B cell (primary cell): ENCODE measurements around the gene CENPX. TPM values are rescaled to one million over a fixed set of nuclear protein-coding genes. Genes with fewer than 3 reads are reported as not detected.
A peak's percentile ranks its signal among the peaks of the same experiment; 100 is the strongest.

ENCODE experiments used
- ATAC-seq: fragments of 200-7000 bp; cut with Tn5 transposase; one replicate; pipeline ENCODE4 v1.10.0; 2021; ENCODE audit warnings: low read depth, mild to moderate bottlenecking, moderate number of reproducible peaks, moderate library complexity
- CTCF ChIA-PET: fragments of 350-600 bp; sonication (Branson Sonifier 250); formaldehyde crosslinking; loops from one replicate; lab custom pipeline; 2021; ENCODE audit warnings: antibody characterized with exemption, inconsistent platforms; lab: Charles Lee
- POLR2A ChIA-PET: fragments of 350-600 bp; sonication (Branson Sonifier 250); formaldehyde crosslinking; loops from one replicate; lab custom pipeline; 2021; ENCODE audit warnings: antibody characterized with exemption; lab: Charles Lee
- DNase-seq: peaks from one replicate; pipeline ENCODE4 v3.0.0; 2013
- H2AFZ ChIP-seq: 2 replicates; pipeline ENCODE4 v1.6.1; 2012; ENCODE audit warnings: mild to moderate bottlenecking, low read depth, low read length; ENCODE audit not compliant: insufficient read depth, poor library complexity, severe bottlenecking
- H3K27ac ChIP-seq, 2 donors: 1 replicate in 1 of 2; 2 replicates in 1 of 2; pipeline ENCODE4 v1.5.1; 2012 to 2013; ENCODE audit warnings: low read length in 2 of 2, mild to moderate bottlenecking in 2 of 2, moderate library complexity in 1 of 2
- H3K27me3 ChIP-seq, 4 experiments: fragments of 200-600 bp in 1 of 4; sonication (generic) in 1 of 4; replicated peaks in 1 of 4; 1 replicate in 2 of 4; 2 replicates in 2 of 4; pipeline versions ENCODE4 v1.6.1 to v1.7.0; 2013 to 2016; ENCODE audit warnings: low read length in 3 of 4, mild to moderate bottlenecking in 2 of 4, mixed read lengths in 1 of 4, moderate library complexity in 1 of 4; ENCODE audit not compliant: insufficient read depth in 4 of 4, control insufficient read depth in 3 of 4; ENCODE audit errors: control extremely low read depth in 1 of 4
- H3K36me3 ChIP-seq, 2 experiments: replicated peaks in 1 of 2; 1 replicate in 1 of 2; 2 replicates in 1 of 2; pipeline versions ENCODE4 v1.6.1 to v1.7.1; 2013; ENCODE audit warnings: low read length in 1 of 2; ENCODE audit not compliant: insufficient read depth in 2 of 2, control insufficient read depth in 1 of 2; ENCODE audit errors: control extremely low read depth in 1 of 2, extremely low read depth in 1 of 2
- H3K4me1 ChIP-seq, 2 donors: fragments of 200-600 bp in 1 of 2; sonication (generic) in 1 of 2; 1 replicate in 1 of 2; 2 replicates in 1 of 2; pipeline versions ENCODE4 v1.5.1 to v1.6.1; 2013 to 2017; ENCODE audit warnings: low read length in 2 of 2; ENCODE audit not compliant: control insufficient read depth in 2 of 2, insufficient read depth in 2 of 2
- H3K4me2 ChIP-seq: replicated peaks from 2 replicates; pipeline ENCODE3; 2012; ENCODE audit warnings: mild to moderate bottlenecking, low read depth, low read length; ENCODE audit not compliant: poor library complexity, severe bottlenecking
- H3K4me3 ChIP-seq, 5 experiments: fragments of 200-600 bp in 1 of 5; sonication (generic) in 1 of 5; 1 replicate in 3 of 5; 2 replicates in 2 of 5; pipeline versions ENCODE4 v1.5.1 to v1.7.0; 2011 to 2016; ENCODE audit warnings: low read length in 4 of 5, mild to moderate bottlenecking in 4 of 5, low read depth in 2 of 5, control low read depth in 1 of 5, moderate library complexity in 1 of 5; ENCODE audit not compliant: insufficient read depth in 1 of 5; ENCODE audit errors: control extremely low read depth in 1 of 5, extremely low read depth in 1 of 5
- H3K79me2 ChIP-seq: fragments of 200-600 bp; sonication (generic); one replicate; pipeline ENCODE4 v1.6.0; 2016; ENCODE audit warnings: low read length; ENCODE audit not compliant: control insufficient read depth, insufficient read depth
- H3K9ac ChIP-seq: fragments of 200-600 bp; sonication (generic); 2 replicates; pipeline ENCODE4 v1.6.1; 2017; ENCODE audit warnings: mild to moderate bottlenecking, low read length, moderate library complexity
- H3K9me3 ChIP-seq, 3 donors: one replicate each; pipeline versions ENCODE4 v1.6.1 to v1.7.1; 2013; ENCODE audit warnings: low read length in 2 of 3; ENCODE audit not compliant: control insufficient read depth in 2 of 3, insufficient read depth in 1 of 3; ENCODE audit errors: control extremely low read depth in 1 of 3
- H4K20me1 ChIP-seq: 2 replicates; pipeline ENCODE4 v1.6.0; 2012; ENCODE audit warnings: mild to moderate bottlenecking, low read length; ENCODE audit not compliant: insufficient read depth, control insufficient read depth, poor library complexity, severe bottlenecking
- H3K27ac Mint-ChIP-seq: one replicate; pipeline ENCODE4 v1.8.0; 2021; ENCODE audit warnings: mixed read lengths
- H3K27me3 Mint-ChIP-seq: one replicate; pipeline ENCODE4 v1.8.0; 2021; ENCODE audit warnings: mixed read lengths
- H3K4me1 Mint-ChIP-seq: one replicate; pipeline ENCODE4 v1.8.0; 2021; ENCODE audit warnings: mixed read lengths
- H3K4me3 Mint-ChIP-seq: one replicate; pipeline ENCODE4 v1.8.0; 2021; ENCODE audit warnings: mixed read lengths
- H3K9me3 Mint-ChIP-seq: one replicate; pipeline ENCODE4 v1.8.0; 2022; ENCODE audit warnings: mixed read lengths; ENCODE audit not compliant: insufficient read depth
- EZH2 ChIP-seq: IDR thresholded peaks from 2 replicates; pipeline ENCODE4 v1.6.1; 2012; ENCODE audit warnings: borderline replicate concordance, low read depth, mild to moderate bottlenecking, moderate library complexity, low read length; ENCODE audit not compliant: insufficient read depth, poor library complexity, severe bottlenecking
- WGBS: methylation state at CpG from one replicate; pipeline ENCODE4 v1.1.5; 2013; ENCODE audit warnings: missing lambda C conversion rate; ENCODE audit not compliant: insufficient coverage; 5-methylcytosine and 5-hydroxymethylcytosine counted together
- intact Hi-C: fragments of 100-400 bp; cut with micrococcal nuclease; formaldehyde crosslinking; loops from one replicate; pipeline ENCODE4 v1.10.0; 2022
- polyA plus RNA-seq: library from polyadenylated mRNA; depleted of rRNA; stranded (reverse); fragments of >200 nt; gene quantifications from 2 replicates; pipeline ENCODE4 v1.2.3, GENCODE V29; 2012
- total RNA-seq, 2 donors: library from RNA; stranded (reverse); fragments of 120-200 nt in 1 of 2; gene quantifications; 1 replicate in 1 of 2; 2 replicates in 1 of 2; pipeline versions ENCODE4 v1.2.3 to v1.2.4, GENCODE V29; 2013 to 2022
- TF ChIP-seq, protein P1 (sequence below): fragments of 200-600 bp; IDR thresholded peaks from one replicate; pipeline ENCODE4 v1.8.0; 2022; ENCODE audit warnings: antibody characterized with exemption, mild to moderate bottlenecking

The CENPX gene
- total and polyA plus RNA-seq, 2 donors (not counting 1 experiment from before 2014, with no cell fraction given), result 37.0 to 40.1 TPM

DNA sequence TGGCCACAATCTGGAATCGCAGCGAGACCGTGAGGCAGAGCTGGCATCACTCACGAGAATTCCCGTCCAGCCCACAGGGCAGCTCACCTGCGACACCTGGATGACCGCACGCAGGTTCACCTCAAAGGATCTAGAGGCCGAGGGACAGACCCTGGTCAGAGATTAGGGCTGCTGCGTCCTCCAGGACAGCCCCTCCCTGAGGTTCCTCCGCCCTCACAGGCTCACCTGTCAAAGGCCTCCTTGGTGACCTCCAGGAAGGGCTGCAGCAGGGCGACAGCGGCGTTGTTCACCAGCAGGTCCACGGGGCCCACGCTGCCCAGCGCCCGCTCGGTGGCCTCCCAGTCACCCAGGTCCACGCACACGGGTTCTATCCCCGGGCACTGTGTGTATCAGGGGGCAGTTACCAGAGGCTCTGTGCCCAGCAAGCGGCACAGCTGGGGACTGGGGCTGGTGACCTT lies 14.0 kb upstream of the CENPX start:
- Histone ChIP-seq H3K9ac (peak overlapping the region; percentile 72), H3K4me1 (peaks cover 22 to 25% of the 10 kb centered on the region in 2 donors), H2AFZ (peak overlapping the region; percentile 73), H4K20me1 (peaks cover 25% of the 10 kb centered on the region), H3K9me3 (peaks cover 0 to 2% (median 0%) of the 10 kb centered on the region in 3 donors), H3K4me3 (peak overlapping the region; percentile 34 to 76 (median 72)), H3K4me2 (peak overlapping the region; percentile 100), H3K27ac (peak overlapping the region; percentile 44 to 84), H3K27me3 (peaks cover 0 to 9% (median 3%) of the 10 kb centered on the region in 4 experiments), H3K79me2 (peaks cover 14% of the 10 kb centered on the region), H3K36me3 (no peaks in the 10 kb centered on the region)
- no peak for TF ChIP-seq EZH2
- TF ChIP-seq, protein P1, sequence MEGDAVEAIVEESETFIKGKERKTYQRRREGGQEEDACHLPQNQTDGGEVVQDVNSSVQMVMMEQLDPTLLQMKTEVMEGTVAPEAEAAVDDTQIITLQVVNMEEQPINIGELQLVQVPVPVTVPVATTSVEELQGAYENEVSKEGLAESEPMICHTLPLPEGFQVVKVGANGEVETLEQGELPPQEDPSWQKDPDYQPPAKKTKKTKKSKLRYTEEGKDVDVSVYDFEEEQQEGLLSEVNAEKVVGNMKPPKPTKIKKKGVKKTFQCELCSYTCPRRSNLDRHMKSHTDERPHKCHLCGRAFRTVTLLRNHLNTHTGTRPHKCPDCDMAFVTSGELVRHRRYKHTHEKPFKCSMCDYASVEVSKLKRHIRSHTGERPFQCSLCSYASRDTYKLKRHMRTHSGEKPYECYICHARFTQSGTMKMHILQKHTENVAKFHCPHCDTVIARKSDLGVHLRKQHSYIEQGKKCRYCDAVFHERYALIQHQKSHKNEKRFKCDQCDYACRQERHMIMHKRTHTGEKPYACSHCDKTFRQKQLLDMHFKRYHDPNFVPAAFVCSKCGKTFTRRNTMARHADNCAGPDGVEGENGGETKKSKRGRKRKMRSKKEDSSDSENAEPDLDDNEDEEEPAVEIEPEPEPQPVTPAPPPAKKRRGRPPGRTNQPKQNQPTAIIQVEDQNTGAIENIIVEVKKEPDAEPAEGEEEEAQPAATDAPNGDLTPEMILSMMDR, result no peak
- Mint-ChIP-seq H3K9me3 (no peaks in the 10 kb centered on the region), H3K27me3 (no peaks in the 10 kb centered on the region), H3K4me3 (peak overlapping the region; percentile 90), H3K27ac (no peak overlapping the region), H3K4me1 (peaks cover 24% of the 10 kb centered on the region)
- ChIA-PET POLR2A (no interaction called here), CTCF (no interaction called here)
- intact Hi-C loops, result loop anchor here (1.0 to 10.0 kb wide), 6 partner anchors 13 to 518 kb away; partner anchors contain the start of genes ASPSCR1, FASN, GPS1 and LRRC45
- WGBS, result 54% methylated on average over 23 of the region's 23 CpGs
- DNase-seq, result no peak
- no peak for ATAC-seq

DNA sequence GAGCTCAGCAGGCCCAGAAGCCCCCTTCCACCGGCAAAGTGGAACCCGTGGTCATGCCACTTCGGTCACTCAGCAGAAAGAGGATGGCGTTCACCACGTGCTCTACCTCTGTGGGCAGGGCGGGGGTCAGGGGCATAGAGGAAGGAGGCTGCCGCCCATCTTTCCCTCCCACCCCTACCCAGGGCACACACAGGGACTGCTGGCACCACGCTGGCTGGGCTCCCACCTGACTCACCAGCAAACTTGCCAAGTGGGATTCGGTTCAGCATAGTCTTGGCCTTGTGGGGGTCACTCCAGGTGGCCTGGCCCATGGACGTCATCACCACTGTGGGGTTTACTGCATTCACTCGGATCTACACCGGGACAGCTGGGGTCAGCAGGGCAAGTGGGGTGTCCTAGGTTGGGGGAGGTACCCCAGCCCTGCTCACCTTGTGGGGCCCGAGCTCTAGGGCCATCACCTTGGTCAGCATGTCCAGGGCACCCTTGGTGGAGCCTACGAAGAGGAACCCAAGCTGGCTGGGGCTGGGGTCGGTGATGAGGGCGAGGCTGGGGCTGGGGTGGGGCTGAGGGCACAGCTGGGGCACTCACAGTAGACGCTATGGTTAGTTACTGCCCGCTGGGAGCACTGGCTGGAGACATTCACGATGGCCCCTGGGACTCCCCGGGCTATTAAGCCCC lies 13.4 kb upstream of the CENPX start:
- H2AFZ ChIP-seq, result no peak overlapping the region
- Mint-ChIP-seq H3K9me3 (no peaks in the 10 kb centered on the region), H3K4me3 (peak overlapping the region; percentile 90), H3K27me3 (no peaks in the 10 kb centered on the region), H3K4me1 (peaks cover 24% of the 10 kb centered on the region), H3K27ac (no peak overlapping the region)
- WGBS, result 92% methylated on average over 16 of the region's 20 CpGs
- H3K4me3 ChIP-seq, result peak overlapping the region in 1 of 5 experiments; percentile 76
- POLR2A ChIA-PET, result interaction anchor here (0.6 kb wide), 1 partner anchor 521 kb away, joined by 3 read pairs; no protein-coding TSS in a partner anchor
- peaks cover 0 to 9% (median 3%) of the 10 kb centered on the region in 4 experiments for H3K27me3 ChIP-seq
- peaks cover 14% of the 10 kb centered on the region for H3K79me2 ChIP-seq
- H3K9me3 ChIP-seq, result peaks cover 0 to 2% (median 0%) of the 10 kb centered on the region in 3 donors
- H3K27ac ChIP-seq, result peak overlapping the region in 1 of 2 donors; percentile 84
- DNase-seq (no peak), ATAC-seq (no peak)
- no peaks in the 10 kb centered on the region for H3K36me3 ChIP-seq
- CTCF ChIA-PET, result interaction anchor here (0.8 to 1.7 kb wide), 2 partner anchors 15 to 76 kb away, joined by 3 to 13 read pairs; no protein-coding TSS in a partner anchor
- H3K9ac ChIP-seq, result peak overlapping the region; percentile 72
- peaks cover 22 to 25% of the 10 kb centered on the region in 2 donors for H3K4me1 ChIP-seq
- peaks cover 26% of the 10 kb centered on the region for H4K20me1 ChIP-seq
- intact Hi-C loops, result loop anchor here (10.0 kb wide), 1 partner anchor 519 kb away; no protein-coding TSS in a partner anchor
- TF ChIP-seq EZH2, result no peak
- TF ChIP-seq, protein P1, result no peak
- peak overlapping the region; percentile 100 for H3K4me2 ChIP-seq
